H1 (cell line): ENCODE measurements around the gene CCDC106. TPM values are rescaled to one million over a fixed set of nuclear protein-coding genes. Genes with fewer than 3 reads are reported as not detected.

Experiments
- CTCF ChIA-PET: fragments of 300-600 bp; sonication (Branson Sonifier 250); formaldehyde crosslinking; loops from one replicate; lab custom pipeline; 2021; ENCODE audit not compliant: partially characterized antibody; lab: Charles Lee
- POLR2A ChIA-PET: fragments of 300-600 bp; sonication (Branson Sonifier 250); formaldehyde crosslinking; loops from one replicate; lab custom pipeline; 2021; ENCODE audit warnings: inconsistent platforms; ENCODE audit not compliant: partially characterized antibody; lab: Charles Lee
- DNase-seq, 2 experiments: peaks; one replicate each; pipeline versions ENCODE4 v3.0.0 to v3.0.0-alpha.2; 2010 to 2022; ENCODE audit warnings: low spot score in 2 of 2, low read depth in 1 of 2, mixed read lengths in 1 of 2
- FAIRE-seq: peaks from 2 replicates; lab custom pipeline; 2011; peaks lifted over from hg19 to GRCh38; lab: Jason Lieb, UNC
- H2AFZ ChIP-seq: 2 replicates; pipeline ENCODE4 v1.8.1; 2012; ENCODE audit warnings: low read length, inconsistent platforms
- H2AK5ac ChIP-seq: 2 replicates; pipeline ENCODE4 v1.6.1; 2013; ENCODE audit warnings: low read depth, low read length
- H2BK120ac ChIP-seq: replicated peaks from 2 replicates; pipeline ENCODE3; 2013; ENCODE audit warnings: low read depth, low read length, inconsistent platforms
- H2BK12ac ChIP-seq: 2 replicates; pipeline ENCODE4 v1.6.1; 2013; ENCODE audit warnings: low read depth, low read length
- H2BK15ac ChIP-seq: 2 replicates; pipeline ENCODE4 v1.6.1; 2013; ENCODE audit warnings: low read length
- H2BK20ac ChIP-seq: 2 replicates; pipeline ENCODE4 v1.6.1; 2013; ENCODE audit warnings: low read length
- H2BK5ac ChIP-seq: 2 replicates; pipeline ENCODE4 v1.6.1; 2013; ENCODE audit warnings: low read depth, low read length
- H3K14ac ChIP-seq: 2 replicates; pipeline ENCODE4 v1.6.1; 2013; ENCODE audit warnings: inconsistent platforms; ENCODE audit not compliant: insufficient read length
- H3K18ac ChIP-seq: 2 replicates; pipeline ENCODE4 v1.6.1; 2013; ENCODE audit warnings: low read length; ENCODE audit errors: extremely low read depth
- H3K23ac ChIP-seq: 2 replicates; pipeline ENCODE4 v1.6.1; 2013; ENCODE audit warnings: inconsistent platforms; ENCODE audit not compliant: insufficient read length
- H3K23me2 ChIP-seq: 2 replicates; pipeline ENCODE4 v1.6.1; 2013; ENCODE audit warnings: low read depth, low read length
- H3K27ac ChIP-seq: 2 replicates; pipeline ENCODE4 v1.6.1; 2011; ENCODE audit warnings: low read depth, low read length, inconsistent platforms
- H3K27me3 ChIP-seq, 4 experiments: replicated peaks in 1 of 4; 1 replicate in 1 of 4; 2 replicates in 3 of 4; pipeline versions ENCODE4 v1.6.1 to v1.8.1; 2011 to 2013; ENCODE audit warnings: low read length in 3 of 4, mild to moderate bottlenecking in 3 of 4, inconsistent platforms in 2 of 4, mixed read lengths in 2 of 4, moderate library complexity in 1 of 4; ENCODE audit not compliant: control insufficient read depth in 3 of 4, insufficient read depth in 3 of 4; ENCODE audit errors: extremely low read depth in 1 of 4
- H3K36me3 ChIP-seq, 4 experiments: 2 replicates each; pipeline versions ENCODE4 v1.6.1 to v1.8.1; 2011 to 2013; ENCODE audit warnings: mild to moderate bottlenecking in 4 of 4, low read length in 3 of 4, moderate library complexity in 2 of 4, control low read depth in 1 of 4, inconsistent platforms in 1 of 4; ENCODE audit not compliant: insufficient read depth in 4 of 4, control insufficient read depth in 2 of 4
- H3K4ac ChIP-seq: replicated peaks from 2 replicates; pipeline ENCODE3; 2013; ENCODE audit warnings: low read length, low read depth, mixed read lengths, inconsistent platforms; ENCODE audit not compliant: insufficient read length
- H3K4me1 ChIP-seq, 4 experiments: replicated peaks in 1 of 4; 1 replicate in 1 of 4; 2 replicates in 3 of 4; pipeline versions ENCODE4 v1.6.1 to v1.8.1; 2011 to 2013; ENCODE audit warnings: low read length in 3 of 4, inconsistent platforms in 2 of 4, mixed read lengths in 1 of 4; ENCODE audit not compliant: insufficient read depth in 4 of 4, control insufficient read depth in 3 of 4
- H3K4me2 ChIP-seq, 2 experiments: 2 replicates each; pipeline versions ENCODE4 v1.6.1 to v1.8.1; 2011 to 2013; ENCODE audit warnings: low read depth in 2 of 2, low read length in 2 of 2, control low read depth in 1 of 2, inconsistent platforms in 1 of 2, mild to moderate bottlenecking in 1 of 2; ENCODE audit not compliant: insufficient read depth in 1 of 2
- H3K4me3 ChIP-seq, 4 experiments: fragments of 200-600, 300-600 bp in 1 of 4; sonication (generic), shearing (Covaris generic), sonication (Bioruptor Twin) in 1 of 4; 2 replicates each; pipeline versions ENCODE4 v1.5.1 to v1.8.1; 2011 to 2016; ENCODE audit warnings: low read length in 4 of 4, low read depth in 3 of 4, control low read depth in 2 of 4, inconsistent platforms in 2 of 4, mild to moderate bottlenecking in 2 of 4, mixed read lengths in 1 of 4, moderate library complexity in 1 of 4; ENCODE audit not compliant: insufficient read depth in 2 of 4; ENCODE audit errors: extremely low read depth in 1 of 4
- H3K56ac ChIP-seq: replicated peaks from 2 replicates; pipeline ENCODE3; 2013; ENCODE audit warnings: low read depth, mild to moderate bottlenecking, mixed read lengths, low read length, inconsistent platforms; ENCODE audit not compliant: insufficient read length
- H3K79me1 ChIP-seq: 2 replicates; pipeline ENCODE4 v1.6.1; 2013; ENCODE audit warnings: low read depth, low read length, control low read depth
- H3K79me2 ChIP-seq, 2 experiments: 2 replicates each; pipeline versions ENCODE4 v1.6.1 to v1.8.1; 2012 to 2013; ENCODE audit warnings: low read length in 2 of 2, mild to moderate bottlenecking in 2 of 2, inconsistent platforms in 1 of 2; ENCODE audit not compliant: insufficient read depth in 2 of 2, control insufficient read depth in 1 of 2
- H3K9ac ChIP-seq, 4 experiments: replicated peaks in 1 of 4; 1 replicate in 1 of 4; 2 replicates in 3 of 4; pipeline versions ENCODE4 v1.6.1 to v1.8.1; 2011 to 2013; ENCODE audit warnings: low read depth in 3 of 4, low read length in 3 of 4, control low read depth in 2 of 4, mild to moderate bottlenecking in 2 of 4, moderate library complexity in 2 of 4, inconsistent platforms in 1 of 4; ENCODE audit errors: extremely low read depth in 1 of 4
- H3K9me3 ChIP-seq, 2 experiments: 2 replicates each; pipeline versions ENCODE4 v1.6.1 to v1.8.1; 2012 to 2013; ENCODE audit warnings: mild to moderate bottlenecking in 2 of 2, moderate library complexity in 2 of 2, control low read depth in 1 of 2, inconsistent platforms in 1 of 2, low read depth in 1 of 2, low read length in 1 of 2, mixed read lengths in 1 of 2; ENCODE audit not compliant: insufficient read depth in 2 of 2
- H4K20me1 ChIP-seq, 2 experiments: replicated peaks in 1 of 2; 2 replicates each; pipeline versions ENCODE3 to v1.8.1; 2011 to 2013; ENCODE audit warnings: inconsistent platforms in 2 of 2, low read length in 2 of 2, mild to moderate bottlenecking in 1 of 2; ENCODE audit not compliant: insufficient read depth in 2 of 2, control insufficient read depth in 1 of 2
- H4K5ac ChIP-seq: 2 replicates; pipeline ENCODE4 v1.6.1; 2013; ENCODE audit warnings: low read length, low read depth, mixed read lengths, inconsistent platforms; ENCODE audit not compliant: insufficient read length
- H4K8ac ChIP-seq: 2 replicates; pipeline ENCODE4 v1.8.0; 2013; ENCODE audit warnings: mild to moderate bottlenecking, moderate library complexity, low read length, inconsistent platforms; ENCODE audit not compliant: insufficient read depth; ENCODE audit errors: extremely low read depth
- H4K91ac ChIP-seq: replicated peaks from 2 replicates; pipeline ENCODE3; 2013; ENCODE audit warnings: low read length, mixed read lengths, inconsistent platforms; ENCODE audit not compliant: insufficient read length
- BRCA1 ChIP-seq: IDR thresholded peaks from 2 replicates; pipeline ENCODE4 v1.6.1; 2012; ENCODE audit warnings: low read depth, low read length, improper control_type of control experiment
- FOSL1 ChIP-seq: IDR thresholded peaks from 2 replicates; pipeline ENCODE4 v1.6.1; 2011; ENCODE audit warnings: mild to moderate bottlenecking, low read depth, low read length, moderate library complexity; ENCODE audit not compliant: insufficient read depth
- GABPA ChIP-seq: IDR thresholded peaks from 2 replicates; pipeline ENCODE4 v1.6.1; 2011; ENCODE audit warnings: mild to moderate bottlenecking, low read length, moderate library complexity, borderline replicate concordance; ENCODE audit not compliant: insufficient read depth
- POU5F1 ChIP-seq: IDR thresholded peaks from 2 replicates; pipeline ENCODE4 v1.6.1; 2011; ENCODE audit warnings: low read depth, mild to moderate bottlenecking, low read length, moderate library complexity
- RAD21 ChIP-seq, 2 experiments: IDR thresholded peaks in 1 of 2; conservative IDR thresholded peaks in 1 of 2; 2 replicates each; pipeline ENCODE4 v1.6.1; 2011; ENCODE audit warnings: low read depth in 2 of 2, low read length in 2 of 2, improper control_type of control experiment in 1 of 2, inconsistent platforms in 1 of 2, mild to moderate bottlenecking in 1 of 2, moderate library complexity in 1 of 2
- RXRA ChIP-seq: IDR thresholded peaks from 2 replicates; pipeline ENCODE4 v1.6.1; 2011; ENCODE audit warnings: low read depth, mild to moderate bottlenecking, low read length, moderate library complexity; ENCODE audit not compliant: insufficient read depth
- TAF7 ChIP-seq: optimal IDR thresholded peaks from 2 replicates; pipeline ENCODE3; 2011; ENCODE audit warnings: low read depth, mild to moderate bottlenecking, inconsistent platforms, low read length, moderate library complexity, borderline replicate concordance
- WGBS, 2 experiments: shearing (Covaris generic) in 1 of 2; methylation state at CpG; one replicate each; pipeline versions ENCODE4 v1.1.6 to v1.1.7; 2013 to 2015; ENCODE audit warnings: low lambda C conversion rate in 2 of 2, mixed read lengths in 2 of 2, inconsistent platforms in 1 of 2, low coverage in 1 of 2, missing lambda C conversion rate in 1 of 2; ENCODE audit not compliant: insufficient replicate concordance in 2 of 2, insufficient coverage in 1 of 2, insufficient read length in 1 of 2; ENCODE audit errors: extremely low coverage in 1 of 2, missing lambda C conversion rate in 1 of 2; 5-methylcytosine and 5-hydroxymethylcytosine counted together
- polyA plus RNA-seq, 7 experiments: library from polyadenylated mRNA; depleted of rRNA in 3 of 7; stranded (reverse) in 5 of 7; unstranded in 2 of 7; fragments of >200 nt in 5 of 7; fragments of 200-250 nt in 2 of 7; gene quantifications; 1 replicate in 5 of 7; 2 replicates in 1 of 7; 4 replicates in 1 of 7; pipeline versions ENCODE4 v1.2.1 to v1.2.3, GENCODE V29; 2011 to 2013; ENCODE audit warnings: missing spikeins in 2 of 7, mixed read lengths in 2 of 7
- total RNA-seq: library from RNA; stranded (reverse); fragmentation: NEBNext Ultra II Directional; extraction: Animal tissue kit (Norgen Biotek cat#: 25700); gene quantifications from 2 replicates; pipeline ENCODE4 v1.2.1, GENCODE V29; 2021
- TF ChIP-seq, protein P1 (sequence below): IDR thresholded peaks from 2 replicates; pipeline ENCODE4 v1.6.1; 2011; ENCODE audit warnings: low read length, improper control_type of control experiment
- TF ChIP-seq, protein P2 (sequence below), 3 experiments: IDR thresholded peaks; 1 replicate in 2 of 3; 2 replicates in 1 of 3; pipeline versions ENCODE4 v1.5.1 to v1.6.1; 2011; ENCODE audit warnings: low read length in 3 of 3, mild to moderate bottlenecking in 3 of 3, inconsistent platforms in 2 of 3, low read depth in 1 of 3, moderate library complexity in 1 of 3; ENCODE audit not compliant: insufficient read depth in 1 of 3; ENCODE audit errors: control extremely low read depth in 1 of 3

Gene CCDC106
- total and polyA plus RNA-seq, 2 of the 8 experiments (the other 6 are each of a cell fraction or from before 2014, with no cell fraction given) = 12.0 to 20.1 TPM

- Histone ChIP-seq H2BK15ac (no peak overlapping the region), H2AFZ (peak overlapping the region; percentile 45; the same call in 1 of the 2 replicates), H4K20me1 (peaks cover 3 to 7% of the 10 kb centered on the region in 2 experiments), H3K79me2 (peaks cover 4 to 22% of the 10 kb centered on the region in 2 experiments; a peak in 3 of 4 replicates), H4K91ac (no peak overlapping the region), H3K56ac (no peak overlapping the region), H3K4me1 (peaks cover 3 to 6% (median 6%) of the 10 kb centered on the region in 4 experiments; a peak in 6 of 7 replicates), H2BK5ac (no peak overlapping the region), H2BK12ac (no peak overlapping the region), H3K23me2 (peaks cover 11% of the 10 kb centered on the region), H3K27ac (no peak overlapping the region), H2AK5ac (no peak overlapping the region), H2BK120ac (no peak overlapping the region), H3K4me2 (no peak overlapping the region), H3K9ac (no peak overlapping the region; a peak in 1 of 7 replicates), H3K9me3 (no peaks in the 10 kb centered on the region), H3K36me3 (no peaks in the 10 kb centered on the region), H2BK20ac (no peak overlapping the region), H4K8ac (no peak overlapping the region), H3K4me3 (no peak overlapping the region), H3K23ac (no peak overlapping the region), H3K18ac (no peak overlapping the region), H3K79me1 (peaks cover 13% of the 10 kb centered on the region), H3K4ac (no peak overlapping the region), H4K5ac (no peak overlapping the region), H3K14ac (no peak overlapping the region), H3K27me3 (no peaks in the 10 kb centered on the region)
- peak; percentile 28 for FAIRE-seq
- WGBS, 2 experiments = 46% methylated on average over 3 of the region's 3 CpGs; no CpG with 5 or more reads in 1 of the 2 experiments
- peak in 1 of 2 experiments; percentile 94 for DNase-seq
- ChIA-PET POLR2A (interaction anchor here (0.7 to 8.8 kb wide), 11 partner anchors 14 to 229 kb away, joined by 3 to 96 read pairs (median 4); partner anchors contain the start of genes CCDC106, FIZ1, NAT14 and ZNF524), CTCF (interaction anchor here (0.5 to 5.3 kb wide), 49 partner anchors 10 to 1159 kb away, joined by 3 to 56 read pairs (median 4); partner anchors contain the start of genes CCDC106, CDC42EP5, FIZ1 and ZNF784)
- TF ChIP-seq POU5F1 (no peak), GABPA (no peak), RAD21 (IDR thresholded peaks at IDR 0.05 in 1 of 2, conservative IDR thresholded peaks at IDR 0.05 in 1 of 2; ENCODE audit: low read depth in 2 of 2, low read length in 2 of 2) (peak; percentile 73 to 81), BRCA1 (no peak), FOSL1 (no peak), TAF7 (no peak), RXRA (no peak)
- TF ChIP-seq, protein P1, sequence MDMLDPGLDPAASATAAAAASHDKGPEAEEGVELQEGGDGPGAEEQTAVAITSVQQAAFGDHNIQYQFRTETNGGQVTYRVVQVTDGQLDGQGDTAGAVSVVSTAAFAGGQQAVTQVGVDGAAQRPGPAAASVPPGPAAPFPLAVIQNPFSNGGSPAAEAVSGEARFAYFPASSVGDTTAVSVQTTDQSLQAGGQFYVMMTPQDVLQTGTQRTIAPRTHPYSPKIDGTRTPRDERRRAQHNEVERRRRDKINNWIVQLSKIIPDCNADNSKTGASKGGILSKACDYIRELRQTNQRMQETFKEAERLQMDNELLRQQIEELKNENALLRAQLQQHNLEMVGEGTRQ = no peak
- TF ChIP-seq, protein P2, sequence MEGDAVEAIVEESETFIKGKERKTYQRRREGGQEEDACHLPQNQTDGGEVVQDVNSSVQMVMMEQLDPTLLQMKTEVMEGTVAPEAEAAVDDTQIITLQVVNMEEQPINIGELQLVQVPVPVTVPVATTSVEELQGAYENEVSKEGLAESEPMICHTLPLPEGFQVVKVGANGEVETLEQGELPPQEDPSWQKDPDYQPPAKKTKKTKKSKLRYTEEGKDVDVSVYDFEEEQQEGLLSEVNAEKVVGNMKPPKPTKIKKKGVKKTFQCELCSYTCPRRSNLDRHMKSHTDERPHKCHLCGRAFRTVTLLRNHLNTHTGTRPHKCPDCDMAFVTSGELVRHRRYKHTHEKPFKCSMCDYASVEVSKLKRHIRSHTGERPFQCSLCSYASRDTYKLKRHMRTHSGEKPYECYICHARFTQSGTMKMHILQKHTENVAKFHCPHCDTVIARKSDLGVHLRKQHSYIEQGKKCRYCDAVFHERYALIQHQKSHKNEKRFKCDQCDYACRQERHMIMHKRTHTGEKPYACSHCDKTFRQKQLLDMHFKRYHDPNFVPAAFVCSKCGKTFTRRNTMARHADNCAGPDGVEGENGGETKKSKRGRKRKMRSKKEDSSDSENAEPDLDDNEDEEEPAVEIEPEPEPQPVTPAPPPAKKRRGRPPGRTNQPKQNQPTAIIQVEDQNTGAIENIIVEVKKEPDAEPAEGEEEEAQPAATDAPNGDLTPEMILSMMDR (IDR thresholded peaks at IDR 0.05; ENCODE audit: control extremely low read depth in 1 of 3, insufficient read depth in 1 of 3, low read depth in 1 of 3, low read length in 3 of 3) = peak; percentile 23 to 85 (median 83)
Observed at GRCh38 chr19:55632463-55632834, 15.6 kb upstream of the CCDC106 start.
